Glomerular visceral epithelial cell (primary cell): Measurements from ENCODE around the gene MED12L.

Experiments used
- DNase-seq: peaks from one replicate; pipeline ENCODE4 v3.0.0-alpha.2; 2016; ENCODE audit errors: extremely low spot score

The MED12L gene

DNA sequence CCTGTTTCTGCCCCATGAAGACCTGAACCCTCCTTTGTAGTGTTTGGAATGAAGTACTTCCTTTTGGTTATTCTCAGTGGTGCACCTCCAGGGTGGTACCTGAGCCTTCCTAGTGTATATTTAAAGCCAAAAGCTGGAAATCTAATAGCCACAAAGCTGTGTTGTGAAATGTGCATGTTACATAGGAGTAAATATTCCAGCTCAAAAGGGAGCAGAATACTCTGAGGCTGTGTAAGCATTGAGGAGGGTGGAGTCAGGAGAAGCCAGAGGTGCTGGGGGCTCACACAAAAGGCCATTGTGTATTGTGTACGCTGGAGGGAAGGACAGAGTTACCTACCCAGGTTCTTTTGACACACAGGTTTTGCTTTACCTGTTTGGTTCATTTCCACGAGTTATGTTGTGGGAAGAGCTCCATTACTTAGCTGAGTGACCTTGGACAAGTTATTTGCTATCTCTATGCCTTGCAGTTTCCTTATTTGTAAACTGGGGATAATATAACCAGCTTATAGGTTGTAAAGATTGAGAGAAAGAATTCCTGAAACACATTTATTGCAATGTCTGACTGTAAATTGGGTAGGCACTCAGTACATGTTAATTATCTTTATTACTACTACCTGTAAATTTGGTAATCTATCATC is 92.9 kb downstream of the MED12L start:
- no peak for DNase-seq

DNA sequence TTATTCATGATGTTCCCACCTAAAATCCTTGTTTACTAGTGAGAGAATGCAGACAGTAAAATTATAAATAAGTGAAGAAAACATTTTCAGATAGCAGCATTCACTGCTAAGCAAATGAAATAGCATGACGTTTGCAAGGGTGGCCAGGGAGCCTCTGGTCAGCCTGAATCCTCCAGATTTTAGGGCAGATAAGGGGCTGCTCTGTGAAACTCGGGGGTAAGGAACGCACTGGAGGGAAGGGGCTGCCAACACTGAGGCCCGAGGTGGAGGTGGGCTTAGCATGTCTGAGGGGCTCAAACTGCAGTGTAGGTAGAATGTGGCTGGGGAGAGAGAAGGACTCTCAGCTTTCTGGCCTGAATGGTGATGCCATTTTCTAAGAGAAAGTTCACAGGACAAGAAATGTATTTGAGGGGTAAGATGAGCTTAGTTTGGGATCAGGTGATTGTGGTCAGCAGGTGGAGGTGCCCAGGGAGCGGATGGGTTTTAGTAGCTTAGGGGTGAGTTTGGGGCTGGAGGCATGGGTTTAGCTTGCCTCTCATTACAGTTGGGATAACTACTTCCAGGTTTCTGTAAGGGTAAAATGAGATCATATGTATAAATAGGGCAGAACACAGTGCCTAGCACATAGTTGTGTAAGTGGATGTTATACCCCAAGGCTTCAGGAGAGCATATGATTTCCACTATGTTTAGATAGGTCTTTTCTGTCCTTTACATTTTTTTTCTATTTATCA is 97.0 kb downstream of the MED12L start:
- no peak for DNase-seq

DNA sequence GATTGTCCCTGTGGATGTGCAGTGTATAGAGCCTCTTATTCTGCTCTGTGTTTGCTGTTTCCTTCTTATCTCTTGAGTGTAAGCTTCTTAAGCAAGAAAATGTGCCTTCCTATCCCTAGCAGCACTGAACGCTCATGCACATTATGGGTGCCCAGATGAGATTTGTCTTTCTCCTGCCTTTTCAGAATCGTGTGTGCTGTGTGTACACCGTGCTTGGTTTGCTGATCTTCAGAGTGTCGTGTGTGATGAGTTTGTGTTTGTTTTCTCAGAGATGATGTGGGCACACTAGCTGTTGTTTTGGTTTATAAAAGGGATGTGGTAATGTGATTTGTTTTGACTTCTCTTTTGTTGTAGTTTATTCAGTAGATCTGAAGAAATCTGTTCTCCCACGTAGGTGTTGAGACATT is 97.8 kb downstream of the MED12L start:
- no peak for DNase-seq

DNA sequence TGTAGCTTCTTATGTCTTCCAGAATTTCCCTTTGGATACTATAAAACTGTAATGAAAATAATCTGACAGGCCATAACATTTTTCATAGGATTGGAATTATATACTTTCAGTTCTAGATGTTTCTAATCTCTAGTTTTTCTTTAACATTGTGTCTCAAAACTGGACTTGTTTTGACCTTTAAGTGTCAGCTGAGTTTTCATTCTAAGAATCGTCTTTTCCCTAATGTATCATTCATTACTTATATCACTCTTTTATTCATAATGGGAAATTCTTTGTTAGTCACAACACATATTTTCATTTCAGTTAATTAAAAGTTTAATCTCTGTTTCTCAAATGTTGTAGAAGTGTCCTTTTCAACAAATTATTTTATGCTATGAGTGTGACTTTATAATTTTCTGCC is 105.6 kb downstream of the MED12L start:
- no peak for DNase-seq

DNA sequence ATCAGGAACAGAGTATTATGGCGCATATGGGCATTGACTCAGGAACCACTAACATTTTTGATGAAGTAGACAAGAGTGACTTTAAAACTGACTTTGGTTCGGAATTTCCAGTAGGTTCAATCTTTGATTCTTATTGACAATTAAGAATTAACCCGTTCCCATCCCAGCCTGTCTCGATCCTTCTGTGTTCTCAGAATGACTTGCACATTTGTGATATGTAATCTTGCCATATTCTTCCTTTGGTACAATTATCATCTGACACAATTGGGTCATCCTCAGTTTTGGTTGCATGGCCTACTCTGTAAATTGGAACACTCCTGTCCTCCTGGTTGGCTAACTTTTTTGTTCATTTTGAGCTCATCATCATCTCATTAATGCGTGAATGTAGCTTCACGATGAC is 107.1 kb downstream of the MED12L start:
- no peak for DNase-seq

DNA sequence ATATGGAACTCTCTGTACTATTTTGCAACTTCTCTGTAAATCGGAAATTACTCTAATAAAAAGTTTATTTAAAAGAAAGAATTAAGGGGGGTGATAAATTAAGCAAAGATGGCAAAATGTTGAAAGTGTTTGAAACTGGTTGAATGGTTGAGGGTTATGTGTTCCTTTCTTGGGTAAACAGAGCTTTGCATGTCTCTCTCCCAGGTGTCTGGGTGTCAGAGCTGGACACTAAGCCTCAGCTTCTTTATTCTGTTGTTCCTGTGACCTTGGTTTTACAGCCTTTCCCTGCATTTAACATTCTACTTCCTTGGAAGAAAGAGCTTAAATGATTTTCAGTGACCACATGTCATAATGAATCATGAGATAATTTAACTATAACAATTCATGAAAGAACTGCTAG is 110.4 kb downstream of the MED12L start:
- DNase-seq: no peak

DNA sequence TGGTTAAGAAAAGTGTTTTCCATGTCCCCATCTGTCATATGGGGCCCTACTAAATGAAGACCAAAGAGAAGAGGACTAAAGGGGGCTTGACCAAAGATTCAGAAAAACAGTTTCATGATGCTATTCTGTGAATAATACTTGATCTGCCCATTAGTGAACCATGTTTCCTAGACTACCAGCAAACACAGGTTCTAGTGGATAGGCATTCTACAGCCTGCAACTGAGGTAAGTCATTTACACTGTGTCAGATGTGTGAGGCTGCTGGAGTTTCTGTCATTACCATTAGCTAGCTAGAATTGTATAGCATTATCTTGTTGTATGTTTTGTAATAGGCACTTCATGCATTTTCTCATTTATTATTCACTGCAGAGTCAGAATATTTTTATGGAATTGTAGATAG is 111.0 kb downstream of the MED12L start:
- no peak for DNase-seq

DNA sequence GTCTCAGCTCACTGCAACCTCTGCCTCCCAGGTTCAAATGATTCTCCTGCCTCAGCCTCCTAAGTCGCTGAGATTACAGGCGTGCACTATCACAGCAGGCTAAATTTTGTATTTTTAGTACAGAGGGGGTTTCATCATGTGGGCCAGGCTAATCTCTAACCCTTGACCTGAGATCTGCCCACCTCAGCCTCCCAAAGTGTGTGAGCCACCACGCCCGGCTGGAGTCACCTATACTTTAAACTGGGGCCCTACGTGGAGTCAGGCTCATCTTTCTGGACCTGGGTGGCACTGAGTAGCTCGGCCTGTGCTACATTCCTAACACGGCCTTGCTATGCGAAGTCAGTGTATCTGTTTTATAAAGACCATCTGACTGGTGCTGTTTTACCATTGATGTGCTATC is 111.8 kb downstream of the MED12L start:
- no peak for DNase-seq

DNA sequence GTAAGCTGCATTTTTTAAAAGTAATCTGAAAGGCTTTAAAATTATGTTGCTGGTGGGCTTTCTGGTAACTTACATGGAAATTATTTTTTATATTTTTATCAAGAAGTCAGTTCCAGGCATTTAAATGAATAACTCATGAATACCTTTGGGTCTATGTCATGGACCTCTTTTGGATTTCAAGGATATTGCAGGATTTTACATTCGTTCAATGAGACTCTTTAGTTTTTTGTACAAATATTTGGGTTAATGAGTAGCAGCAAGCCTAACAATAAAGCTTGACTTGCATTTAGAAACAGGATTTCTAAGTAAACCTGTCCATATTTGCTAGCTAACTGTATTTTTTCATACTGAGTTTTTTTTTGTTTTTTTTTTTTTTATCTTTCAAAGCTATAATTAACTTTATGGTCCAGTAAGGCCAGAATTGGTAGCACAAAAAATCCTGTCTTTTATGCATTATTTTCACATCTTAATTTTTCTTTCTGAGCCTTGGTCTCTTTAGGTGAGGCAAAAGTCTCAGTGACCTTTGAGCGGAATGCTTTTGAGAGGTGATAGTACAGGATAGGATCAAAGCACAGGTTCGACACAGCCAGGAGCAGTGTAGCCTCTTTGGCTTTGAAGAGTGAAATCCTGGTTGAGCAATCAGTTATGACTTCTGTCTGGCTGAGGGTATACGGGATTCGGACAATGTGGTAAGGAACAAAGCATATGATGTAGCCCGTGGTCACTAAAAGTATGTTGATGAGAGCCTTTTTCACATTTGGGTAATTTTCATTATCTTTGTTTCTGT is 112.7 kb downstream of the MED12L start:
- peak; percentile 15 for DNase-seq

DNA sequence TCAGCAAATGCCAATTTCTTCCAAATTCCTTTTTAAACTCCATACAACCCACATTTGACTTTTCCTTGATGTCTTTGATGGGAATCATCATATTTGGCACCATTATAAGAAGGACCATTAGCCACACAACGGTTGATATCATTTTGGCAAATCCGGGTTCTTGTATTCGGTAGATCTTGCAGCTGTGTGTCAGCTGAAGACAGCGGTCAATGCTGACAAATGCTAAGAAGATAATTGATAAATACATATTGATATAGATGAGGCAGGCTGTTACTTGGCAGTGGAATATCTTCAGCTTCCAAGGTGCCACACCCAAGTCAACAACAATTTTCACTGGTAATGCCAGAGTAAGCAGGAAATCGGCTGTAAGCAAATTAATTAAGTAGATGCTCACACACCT is 113.4 kb downstream of the MED12L start:
- no peak for DNase-seq

DNA sequence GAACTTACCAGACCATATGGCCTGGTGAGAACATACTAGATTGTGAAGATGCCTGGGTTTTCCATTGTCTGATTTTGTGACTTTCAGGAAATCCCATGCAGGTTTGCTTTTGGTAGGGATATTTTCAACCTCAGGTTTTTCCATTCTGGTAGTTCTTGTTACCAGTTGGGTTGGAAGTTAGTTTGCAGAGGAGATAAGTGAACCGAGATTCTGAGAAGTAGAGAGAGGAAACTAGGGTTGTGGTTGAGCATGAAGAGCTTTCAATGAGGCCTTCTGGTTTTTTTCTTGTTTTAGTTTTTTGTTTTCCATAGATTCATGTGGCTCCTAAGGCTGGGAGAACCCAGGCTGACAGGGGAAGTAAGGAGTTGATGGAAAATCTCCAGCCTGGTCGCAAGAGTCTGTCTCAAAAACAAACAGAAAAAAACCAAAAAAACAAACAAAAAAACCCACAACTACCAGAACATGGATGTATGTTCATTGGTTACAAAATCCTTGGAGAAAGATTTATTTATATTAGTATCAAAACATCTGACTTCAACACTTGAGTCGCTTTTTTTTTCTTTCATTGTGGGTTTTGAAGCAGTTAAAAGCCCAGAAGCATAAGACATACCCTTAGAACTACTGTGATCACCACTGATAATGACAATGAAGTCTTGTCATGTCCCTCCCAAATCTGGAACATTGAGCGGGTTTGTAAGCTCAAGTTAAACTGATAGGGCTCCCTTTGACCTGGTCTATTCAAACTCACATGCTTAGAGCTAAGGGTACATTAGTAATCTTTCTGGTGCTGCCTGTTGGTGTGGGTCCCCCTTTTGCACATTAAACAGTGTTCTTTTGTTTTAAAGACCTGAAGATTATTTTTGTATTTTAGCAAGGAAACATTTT is 114.3 kb downstream of the MED12L start:
- no peak for DNase-seq

DNA sequence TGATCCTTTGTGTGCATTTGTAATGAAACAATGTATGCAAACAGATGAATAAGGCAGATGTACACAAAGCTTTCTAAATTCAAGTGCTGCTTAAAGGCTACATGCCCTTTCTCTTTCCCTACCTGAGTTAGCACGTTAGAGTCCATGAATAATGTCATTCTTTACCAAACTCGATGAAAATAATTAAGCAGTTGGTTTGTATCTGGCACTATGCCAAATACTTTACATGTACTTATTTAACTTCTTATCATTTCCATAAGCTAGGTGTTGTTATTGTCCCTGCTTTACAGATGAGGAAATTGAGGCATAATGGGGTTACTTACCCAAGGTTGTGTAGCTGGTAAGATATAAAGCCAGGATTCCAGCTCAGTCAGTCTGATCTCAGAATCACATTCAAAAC is 115.1 kb downstream of the MED12L start:
- no peak for DNase-seq

DNA sequence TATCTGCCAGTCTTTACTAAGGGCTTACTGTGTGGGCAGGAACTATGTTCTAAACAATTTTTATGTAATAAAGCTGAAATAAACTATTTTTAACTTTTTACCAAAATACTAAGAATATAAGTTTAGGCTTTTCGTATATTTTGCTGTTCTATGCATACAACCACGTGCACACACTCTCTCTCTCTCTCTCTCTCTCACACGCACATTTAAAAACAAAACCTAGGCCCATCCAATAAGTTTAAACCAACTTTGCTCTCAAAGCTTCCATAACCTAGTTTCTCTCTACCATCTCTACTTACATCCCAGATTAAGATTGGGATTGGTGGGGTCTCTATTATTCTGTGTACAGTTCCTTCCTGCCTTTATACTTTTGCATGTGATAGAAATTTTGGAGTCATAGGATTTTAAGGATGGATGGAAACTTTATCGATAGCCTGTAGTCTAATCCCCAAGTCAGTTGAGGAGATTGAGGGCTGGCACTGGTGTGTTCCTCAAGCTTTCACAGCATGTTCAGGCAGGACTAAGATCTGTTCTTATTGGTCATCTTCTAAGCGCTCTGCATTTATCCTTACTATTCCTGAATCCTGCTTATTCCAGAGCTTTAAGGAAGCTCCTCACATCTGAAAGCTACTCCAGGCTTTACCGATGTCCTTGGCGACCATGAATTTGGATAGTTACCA is 115.7 kb downstream of the MED12L start:
- no peak for DNase-seq

DNA sequence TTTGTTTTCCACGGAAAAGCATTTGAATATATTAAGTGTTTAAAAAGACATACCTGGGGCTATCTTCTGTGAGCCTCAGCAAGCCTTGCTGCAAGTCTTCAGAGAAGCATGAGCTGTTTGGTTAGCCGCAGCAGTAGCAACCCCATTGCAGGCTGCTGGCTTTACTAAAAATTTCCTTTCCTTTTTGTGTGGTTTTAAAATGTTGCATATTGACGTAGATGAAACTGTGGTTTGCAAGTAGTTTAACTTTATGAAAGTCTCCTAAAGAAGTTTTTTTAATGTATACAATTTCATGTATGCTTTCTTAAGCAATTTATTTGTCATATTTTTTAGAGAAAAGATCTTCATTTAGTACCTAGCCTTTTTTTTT is 117.6 kb downstream of the MED12L start, which contains the start of gene GPR171:
Gene GPR171 (minus strand): TSS at position 166 of the 370 bp plus-strand sequence. CDS start 3,830 bp downstream, outside the sequence.
- DNase-seq: no peak

DNA sequence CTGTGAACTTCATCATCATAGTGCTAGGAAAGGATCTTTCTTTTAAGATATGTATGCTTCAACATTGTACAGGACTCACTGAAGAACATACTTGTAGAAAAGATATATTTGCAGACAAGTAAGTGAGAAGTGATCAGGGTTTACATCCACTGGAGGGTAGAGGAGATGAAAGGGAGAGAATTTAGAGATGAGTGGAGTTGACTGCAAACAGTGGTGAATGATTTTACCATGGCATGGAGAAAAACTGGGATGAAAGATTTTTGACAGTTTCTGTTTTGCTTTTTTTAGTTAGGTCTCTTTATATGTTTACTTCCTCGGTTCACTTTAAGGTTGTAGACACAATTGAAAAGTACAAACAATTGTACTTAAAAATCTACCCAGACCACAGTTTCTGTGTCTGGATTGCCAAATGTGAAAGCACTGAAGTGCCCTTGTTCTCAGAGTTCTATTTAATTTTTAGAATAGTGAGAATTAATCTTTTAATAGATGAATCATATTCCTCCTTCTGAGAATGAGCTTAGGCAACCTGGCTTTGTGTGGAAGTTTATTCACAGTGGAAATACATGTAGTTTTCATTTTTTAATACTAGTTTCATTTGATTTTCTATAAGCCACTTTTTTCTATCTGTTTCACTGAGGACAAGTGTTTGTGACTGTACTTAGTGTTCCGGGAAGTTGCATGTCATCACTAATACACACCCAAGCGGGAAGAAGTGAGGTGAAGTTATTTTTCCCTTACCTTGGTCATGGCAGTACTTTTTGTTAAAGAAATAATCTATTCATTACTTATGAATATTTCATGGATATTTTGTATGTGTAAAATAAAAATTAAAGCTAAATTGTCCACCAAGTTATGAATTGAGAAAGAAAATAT is 119.3 kb downstream of the MED12L start:
- no peak for DNase-seq

DNA sequence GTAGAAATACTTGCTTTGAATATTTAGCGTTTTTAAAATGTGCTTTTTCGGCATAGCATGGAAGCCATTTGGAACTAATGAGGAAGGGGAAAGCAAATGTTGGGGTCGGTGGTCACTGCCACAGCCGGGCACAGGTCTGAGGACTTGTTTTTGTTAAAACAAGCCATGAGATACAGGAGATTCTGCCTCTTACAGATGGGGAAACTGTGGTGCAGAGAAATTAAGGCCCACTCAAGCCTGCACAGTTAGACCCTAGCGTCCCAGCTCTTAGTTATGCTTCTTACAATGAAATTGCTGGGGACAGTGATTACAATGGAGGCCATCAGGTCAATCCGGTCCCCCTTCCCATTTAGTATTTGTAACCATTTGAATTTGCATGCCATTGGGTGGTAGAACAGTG is 120.0 kb downstream of the MED12L start:
- DNase-seq: no peak

DNA sequence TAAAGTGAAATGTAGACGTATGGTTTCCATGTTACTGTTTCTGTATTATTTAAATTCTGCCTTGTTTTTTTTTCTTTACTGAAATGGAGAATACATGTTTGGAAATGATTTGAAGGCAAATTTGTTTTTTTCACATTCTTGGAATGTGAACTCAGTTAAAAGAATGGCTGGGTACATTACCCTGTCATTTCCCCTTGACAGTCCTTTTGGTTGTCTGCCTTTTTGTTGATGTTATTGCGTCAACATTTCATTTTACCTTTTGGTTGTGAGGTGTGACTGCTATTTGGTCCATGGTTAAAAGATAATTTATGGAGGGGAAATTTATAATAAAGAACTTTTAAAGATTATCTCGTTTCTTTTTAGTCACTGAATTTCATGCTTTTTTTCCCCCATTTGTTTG is 120.7 kb downstream of the MED12L start:
- no peak for DNase-seq

DNA sequence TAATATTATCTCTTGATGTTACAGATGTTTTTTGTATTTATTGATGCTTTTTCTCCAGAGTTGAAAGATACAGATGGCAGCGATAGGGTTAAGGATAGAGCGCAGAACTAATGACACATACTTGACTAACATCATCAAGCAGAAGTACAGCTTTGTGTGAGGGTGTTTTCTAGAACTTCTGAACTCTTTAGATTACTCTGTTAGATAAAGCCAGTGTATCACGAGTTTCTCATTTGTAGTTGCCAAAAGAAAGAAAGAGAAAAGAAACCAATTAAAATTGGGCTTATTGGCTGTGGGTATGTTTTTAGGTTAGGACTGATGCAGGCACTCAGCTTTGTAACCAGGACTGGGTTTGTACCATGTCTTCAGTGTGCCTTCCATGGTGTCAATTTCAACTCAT is 124.2 kb downstream of the MED12L start:
- no peak for DNase-seq

DNA sequence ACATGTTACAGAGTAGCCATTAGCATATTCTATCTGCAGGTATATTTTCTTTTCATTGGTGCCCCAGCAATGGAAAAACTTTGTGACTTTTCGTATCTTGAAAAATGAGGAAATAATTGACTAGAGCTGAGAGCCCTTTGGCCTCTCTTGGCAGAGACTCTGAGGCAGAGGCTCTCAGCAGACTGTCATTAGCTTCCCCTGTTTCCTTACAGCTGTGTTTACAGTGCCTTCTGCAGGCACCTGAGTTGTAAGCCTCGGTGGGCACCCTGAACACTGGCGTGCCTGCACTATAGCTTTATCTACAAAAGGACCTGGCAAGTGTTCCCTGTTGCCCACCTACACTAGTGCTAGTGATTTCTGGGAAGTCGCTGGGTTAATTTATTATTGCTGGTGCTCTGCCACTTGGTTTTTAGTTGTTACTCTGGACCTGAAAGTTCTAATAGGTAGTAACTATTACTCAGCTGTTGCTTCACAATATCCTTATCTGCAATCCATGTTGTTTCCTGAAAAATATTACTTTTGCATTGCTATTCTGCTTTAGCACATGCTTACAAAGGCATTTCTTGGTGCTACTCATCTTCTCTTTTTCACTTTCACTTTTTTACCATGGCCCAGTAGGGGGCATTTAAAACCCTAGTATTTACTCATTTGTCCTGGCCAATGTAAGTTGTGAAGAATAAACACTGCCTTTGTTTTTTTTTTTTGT is 125.4 kb downstream of the MED12L start:
- no peak for DNase-seq

DNA sequence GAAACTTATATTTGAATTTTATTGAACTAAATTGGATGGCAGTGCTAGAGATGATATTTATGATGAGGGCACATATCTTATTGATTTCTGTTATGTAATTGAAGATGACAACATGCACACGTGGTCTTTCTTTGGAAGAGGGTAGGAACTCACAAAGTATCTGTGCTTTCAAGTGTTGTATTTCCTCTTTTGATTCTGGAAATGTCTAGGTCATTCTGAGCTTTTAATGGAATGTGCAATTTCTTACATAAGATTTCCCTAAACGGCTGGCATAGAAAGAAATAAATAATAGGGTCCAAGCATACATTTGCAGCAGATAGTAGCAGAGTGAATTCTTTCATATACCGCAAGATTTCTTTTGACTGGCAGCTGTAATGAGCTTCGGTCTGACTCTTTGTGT is 127.7 kb downstream of the MED12L start:
- DNase-seq: no peak
